Coronary artery (tissue), 2 donors: ENCODE results near the gene ADARB2.

Source experiments
- DNase-seq: peaks from one replicate; pipeline ENCODE4 v3.0.0-alpha.2; 2017; ENCODE audit warnings: low spot score
- H3K27ac ChIP-seq, 2 donors: fragments of 200-600 bp; sonication (generic); one replicate each; pipeline ENCODE4 v1.5.1; 2016 to 2019
- H3K4me3 ChIP-seq: fragments of 200-600 bp; sonication (generic); 2 replicates; pipeline ENCODE4 v1.5.1; 2016; ENCODE audit warnings: mild to moderate bottlenecking, moderate library complexity
- TF ChIP-seq, protein P1 (sequence below): fragments of 200-600 bp; sonication (generic); IDR thresholded peaks from one replicate; pipeline ENCODE4 v1.5.1; 2019; ENCODE audit warnings: antibody characterized with exemption

The ADARB2 gene

DNA sequence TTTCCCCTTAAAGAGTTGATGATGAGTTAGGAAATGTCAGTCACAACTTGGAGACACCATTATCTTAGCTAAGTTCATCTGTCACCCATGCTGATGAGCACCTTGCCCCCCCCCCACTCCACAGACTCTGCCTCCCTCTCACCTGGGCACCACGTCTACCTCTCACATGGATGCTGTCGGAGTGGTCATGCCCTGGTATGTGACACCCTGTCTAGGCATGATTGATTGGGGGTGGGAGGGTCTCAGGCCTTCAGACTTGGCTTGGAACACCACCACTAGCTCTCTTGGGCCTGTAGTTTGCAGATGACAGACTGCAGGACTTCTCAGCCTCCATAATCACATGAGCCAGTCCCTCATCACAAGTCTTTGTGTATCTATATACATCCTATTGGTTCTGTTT lies 603.2 kb downstream of the ADARB2 start:
- H3K4me3 ChIP-seq = no peak overlapping the region
- DNase-seq = no peak
- no peak overlapping the region for H3K27ac ChIP-seq
- TF ChIP-seq, protein P1, sequence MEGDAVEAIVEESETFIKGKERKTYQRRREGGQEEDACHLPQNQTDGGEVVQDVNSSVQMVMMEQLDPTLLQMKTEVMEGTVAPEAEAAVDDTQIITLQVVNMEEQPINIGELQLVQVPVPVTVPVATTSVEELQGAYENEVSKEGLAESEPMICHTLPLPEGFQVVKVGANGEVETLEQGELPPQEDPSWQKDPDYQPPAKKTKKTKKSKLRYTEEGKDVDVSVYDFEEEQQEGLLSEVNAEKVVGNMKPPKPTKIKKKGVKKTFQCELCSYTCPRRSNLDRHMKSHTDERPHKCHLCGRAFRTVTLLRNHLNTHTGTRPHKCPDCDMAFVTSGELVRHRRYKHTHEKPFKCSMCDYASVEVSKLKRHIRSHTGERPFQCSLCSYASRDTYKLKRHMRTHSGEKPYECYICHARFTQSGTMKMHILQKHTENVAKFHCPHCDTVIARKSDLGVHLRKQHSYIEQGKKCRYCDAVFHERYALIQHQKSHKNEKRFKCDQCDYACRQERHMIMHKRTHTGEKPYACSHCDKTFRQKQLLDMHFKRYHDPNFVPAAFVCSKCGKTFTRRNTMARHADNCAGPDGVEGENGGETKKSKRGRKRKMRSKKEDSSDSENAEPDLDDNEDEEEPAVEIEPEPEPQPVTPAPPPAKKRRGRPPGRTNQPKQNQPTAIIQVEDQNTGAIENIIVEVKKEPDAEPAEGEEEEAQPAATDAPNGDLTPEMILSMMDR = no peak

DNA sequence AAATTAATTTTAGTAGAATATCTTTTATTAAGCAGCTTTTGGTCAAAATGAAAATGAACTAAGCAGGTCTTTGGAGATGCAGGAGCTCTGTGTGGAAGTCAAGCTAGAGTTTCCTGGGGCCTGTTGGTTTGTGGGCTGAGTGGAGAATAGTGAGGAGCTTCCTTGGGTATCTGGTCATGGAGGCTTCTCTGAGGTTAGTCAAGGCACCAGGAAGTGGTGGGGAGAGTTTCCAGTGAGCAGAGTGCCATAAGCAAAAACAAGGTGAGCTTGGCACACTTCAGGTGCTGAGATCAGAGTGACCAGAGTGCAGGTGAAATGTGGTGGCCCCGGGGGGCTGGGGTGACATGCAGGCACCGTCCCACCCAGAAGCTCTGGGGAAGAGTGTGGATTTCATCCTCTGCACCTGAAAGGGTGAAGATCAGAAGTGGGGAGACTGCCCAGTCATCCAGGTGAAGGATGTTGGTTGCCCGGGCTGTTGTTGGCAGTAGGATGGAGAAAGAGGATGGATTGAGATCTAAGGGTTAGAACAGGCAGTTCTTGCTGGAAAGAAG lies 603.8 kb downstream of the ADARB2 start:
- TF ChIP-seq, protein P1 = no peak
- Histone ChIP-seq H3K4me3 (no peak overlapping the region), H3K27ac (no peak overlapping the region)
- DNase-seq = no peak

DNA sequence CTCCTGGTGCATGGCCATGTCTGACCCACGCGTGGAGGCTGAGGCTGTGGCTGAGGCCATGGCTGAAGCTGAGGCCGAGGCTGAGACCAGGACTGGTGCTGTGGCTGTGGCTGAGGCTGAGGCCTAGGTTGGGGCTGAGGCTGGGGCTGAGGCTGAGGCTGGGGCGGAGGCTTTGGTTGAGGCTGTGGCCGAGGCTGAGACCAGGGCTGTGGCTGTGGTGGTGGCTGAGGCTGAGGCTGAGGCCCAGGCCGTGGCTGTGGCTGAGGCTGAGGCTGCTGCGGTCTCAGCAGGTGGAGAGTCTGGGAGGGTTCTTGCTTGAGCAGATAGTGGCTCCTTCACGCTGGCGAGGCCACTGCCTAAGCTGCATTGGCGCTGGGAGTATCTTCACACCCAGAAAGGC lies 604.7 kb downstream of the ADARB2 start:
- no peak overlapping the region for H3K4me3 ChIP-seq
- H3K27ac ChIP-seq = no peak overlapping the region
- no peak for DNase-seq
- TF ChIP-seq, protein P1 = no peak

DNA sequence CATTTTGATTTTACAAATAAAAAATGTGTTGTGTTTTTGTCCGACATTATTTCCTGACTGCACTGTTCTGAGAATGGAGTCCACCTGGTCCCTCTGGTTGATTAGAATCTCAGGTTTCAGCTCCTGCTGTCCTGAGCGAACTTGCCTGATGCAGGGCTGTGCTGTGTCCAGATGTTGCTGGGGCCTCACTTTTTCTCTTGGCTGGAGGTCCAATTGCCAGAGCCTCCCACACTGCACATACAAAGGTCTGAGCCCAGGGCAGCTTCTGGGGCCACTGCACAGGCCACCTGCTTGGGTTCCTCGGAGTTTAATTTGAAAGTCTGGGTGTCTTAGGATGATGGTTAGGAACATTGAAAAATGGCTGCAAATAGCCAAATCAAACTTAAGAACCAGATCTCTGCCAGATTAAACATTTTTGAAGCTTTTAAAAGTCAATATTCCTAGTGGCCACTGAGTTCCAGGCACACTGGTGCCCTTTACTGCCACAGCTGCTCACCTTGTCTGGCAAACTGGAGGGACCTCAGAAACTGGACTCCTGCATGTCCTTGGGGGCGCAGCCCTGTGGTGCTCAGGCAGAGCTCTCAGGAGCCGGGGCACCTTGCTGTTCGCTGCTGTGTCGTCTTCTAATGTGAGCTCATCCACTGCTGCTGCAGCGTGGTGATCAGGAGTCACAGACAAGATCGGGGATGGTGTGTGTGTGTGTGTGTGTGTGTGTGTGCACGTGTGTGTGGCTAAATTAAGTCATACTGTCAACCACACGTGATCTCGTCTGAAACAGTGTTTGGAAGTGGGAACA lies 606.1 kb downstream of the ADARB2 start:
- DNase-seq = no peak
- H3K27ac ChIP-seq = no peak overlapping the region
- TF ChIP-seq, protein P1 = no peak
- no peak overlapping the region for H3K4me3 ChIP-seq

DNA sequence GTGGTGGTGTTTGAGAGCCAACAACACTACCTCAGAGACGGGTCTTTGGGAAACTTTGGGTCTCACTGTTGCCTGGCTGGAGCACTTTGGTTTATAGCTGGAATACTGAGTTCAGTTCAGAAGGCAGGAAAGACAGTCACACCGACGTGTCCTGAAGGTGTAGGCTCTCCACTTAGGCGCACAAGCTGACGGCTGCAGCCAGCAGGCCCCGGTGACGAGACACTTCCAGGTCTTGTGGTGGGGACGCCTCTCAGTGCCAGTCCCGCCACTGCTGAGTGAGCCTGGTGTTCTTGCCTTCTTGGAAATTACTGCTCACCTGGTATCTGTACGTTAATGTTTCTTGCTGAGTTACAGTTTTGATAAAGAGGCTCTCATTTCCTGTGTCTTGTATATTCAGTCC lies 607.1 kb downstream of the ADARB2 start:
- DNase-seq = no peak
- Histone ChIP-seq H3K27ac (no peak overlapping the region), H3K4me3 (no peak overlapping the region)
- TF ChIP-seq, protein P1 = no peak

DNA sequence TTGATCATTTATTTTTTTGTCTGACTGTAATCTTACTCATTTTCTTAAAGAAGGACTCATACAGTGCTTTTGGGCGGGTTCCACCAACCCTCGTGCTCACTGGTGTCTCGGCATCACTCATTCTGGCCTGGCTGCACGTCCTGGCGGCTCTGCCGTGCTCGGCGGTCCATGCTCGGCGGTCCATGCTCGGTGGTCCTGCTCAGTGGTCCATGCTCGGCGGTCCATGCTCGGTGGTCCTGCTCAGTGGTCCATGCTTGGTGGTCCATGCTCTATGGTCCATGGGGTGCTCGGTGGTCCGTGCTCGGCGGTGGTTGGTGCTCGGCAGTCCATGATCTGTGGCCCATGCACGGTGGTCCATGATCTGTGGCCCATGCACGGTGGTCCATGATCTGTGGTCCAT lies 608.7 kb downstream of the ADARB2 start:
- Histone ChIP-seq H3K27ac (no peak overlapping the region), H3K4me3 (no peak overlapping the region)
- DNase-seq = no peak
- TF ChIP-seq, protein P1 = no peak

DNA sequence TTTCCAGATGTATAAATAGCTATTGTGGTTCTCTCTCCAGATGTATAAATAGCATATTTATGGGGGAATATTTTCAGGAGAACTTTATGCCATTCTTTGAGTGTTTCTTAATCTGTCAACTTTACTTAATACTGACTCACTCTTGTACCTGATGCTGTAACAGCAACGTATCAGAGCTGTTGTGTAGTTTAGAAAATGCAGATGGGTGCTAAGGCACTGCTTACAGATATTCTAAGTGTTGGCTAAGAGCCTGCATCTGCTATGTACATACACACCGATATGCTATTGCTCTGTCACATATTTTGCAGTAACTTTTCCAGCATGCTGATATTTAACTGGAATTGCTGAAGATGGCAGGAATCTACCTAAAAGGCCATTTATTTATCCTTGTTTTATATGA lies 609.2 kb downstream of the ADARB2 start:
- TF ChIP-seq, protein P1 = no peak
- H3K4me3 ChIP-seq = no peak overlapping the region
- no peak overlapping the region for H3K27ac ChIP-seq
- no peak for DNase-seq
